Subcutaneous adipose tissue (tissue), 4 donors: ENCODE measurements around the gene GHR. TPM values are rescaled to one million over a fixed set of nuclear protein-coding genes. Genes with fewer than 3 reads are reported as not detected.

Experiments used
- total RNA-seq, 4 donors: library from RNA; depleted of rRNA; stranded (reverse); fragments of >200 nt; gene quantifications; one replicate each; pipeline ENCODE4 v1.1.0, GENCODE V29; 2016
- TF ChIP-seq, protein P1 (sequence below): fragments of 450-650 bp; IDR thresholded peaks from one replicate; pipeline ENCODE4 v1.5.1; 2016; ENCODE audit warnings: low read depth, mild to moderate bottlenecking, control low read depth, antibody characterized with exemption, moderate library complexity

Gene GHR
- total RNA-seq, 4 donors from 2014 or later = 191 to 311 (median 280) TPM

DNA sequence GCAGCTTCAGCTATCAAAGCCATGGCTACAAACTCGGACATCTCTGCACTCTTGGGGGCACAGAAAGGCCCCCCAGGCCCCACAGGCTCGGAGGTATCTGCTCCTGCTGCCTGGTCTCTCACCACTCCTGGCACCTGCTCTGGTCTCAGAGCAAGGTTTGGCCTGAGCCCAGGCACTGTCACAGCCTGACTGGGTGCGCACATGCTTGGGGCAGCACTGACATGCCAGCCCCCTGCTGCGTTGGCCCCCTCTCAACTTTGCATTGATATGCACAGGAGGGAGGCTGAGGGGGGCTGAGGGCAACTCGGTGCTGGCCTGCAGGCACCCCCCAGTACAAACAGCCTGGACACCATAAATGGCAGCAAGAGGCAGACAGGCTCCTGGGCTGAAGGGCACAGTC, 27.1 kb upstream of the GHR start:
- TF ChIP-seq, protein P1, sequence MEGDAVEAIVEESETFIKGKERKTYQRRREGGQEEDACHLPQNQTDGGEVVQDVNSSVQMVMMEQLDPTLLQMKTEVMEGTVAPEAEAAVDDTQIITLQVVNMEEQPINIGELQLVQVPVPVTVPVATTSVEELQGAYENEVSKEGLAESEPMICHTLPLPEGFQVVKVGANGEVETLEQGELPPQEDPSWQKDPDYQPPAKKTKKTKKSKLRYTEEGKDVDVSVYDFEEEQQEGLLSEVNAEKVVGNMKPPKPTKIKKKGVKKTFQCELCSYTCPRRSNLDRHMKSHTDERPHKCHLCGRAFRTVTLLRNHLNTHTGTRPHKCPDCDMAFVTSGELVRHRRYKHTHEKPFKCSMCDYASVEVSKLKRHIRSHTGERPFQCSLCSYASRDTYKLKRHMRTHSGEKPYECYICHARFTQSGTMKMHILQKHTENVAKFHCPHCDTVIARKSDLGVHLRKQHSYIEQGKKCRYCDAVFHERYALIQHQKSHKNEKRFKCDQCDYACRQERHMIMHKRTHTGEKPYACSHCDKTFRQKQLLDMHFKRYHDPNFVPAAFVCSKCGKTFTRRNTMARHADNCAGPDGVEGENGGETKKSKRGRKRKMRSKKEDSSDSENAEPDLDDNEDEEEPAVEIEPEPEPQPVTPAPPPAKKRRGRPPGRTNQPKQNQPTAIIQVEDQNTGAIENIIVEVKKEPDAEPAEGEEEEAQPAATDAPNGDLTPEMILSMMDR = no peak

DNA sequence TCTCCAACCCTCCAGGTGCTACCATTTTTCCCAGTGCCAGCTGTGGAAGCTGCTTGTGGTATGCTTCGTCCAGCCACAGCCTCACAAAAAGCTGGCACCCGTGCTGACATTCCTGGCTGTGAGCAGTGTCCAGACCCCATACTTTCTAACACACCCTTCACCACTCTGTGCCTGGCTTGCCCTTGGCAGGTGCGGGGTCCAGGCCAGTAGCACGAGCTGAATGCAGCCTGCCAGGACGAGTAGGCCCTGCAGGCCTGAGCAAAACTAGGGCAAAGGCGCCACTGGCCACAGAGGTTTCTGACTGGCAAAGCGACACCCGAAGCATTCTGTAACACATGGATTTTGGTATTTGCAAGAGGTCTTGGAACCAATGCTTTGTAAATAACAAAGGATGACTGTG, 26.0 kb upstream of the GHR start:
- TF ChIP-seq, protein P1 = no peak

DNA sequence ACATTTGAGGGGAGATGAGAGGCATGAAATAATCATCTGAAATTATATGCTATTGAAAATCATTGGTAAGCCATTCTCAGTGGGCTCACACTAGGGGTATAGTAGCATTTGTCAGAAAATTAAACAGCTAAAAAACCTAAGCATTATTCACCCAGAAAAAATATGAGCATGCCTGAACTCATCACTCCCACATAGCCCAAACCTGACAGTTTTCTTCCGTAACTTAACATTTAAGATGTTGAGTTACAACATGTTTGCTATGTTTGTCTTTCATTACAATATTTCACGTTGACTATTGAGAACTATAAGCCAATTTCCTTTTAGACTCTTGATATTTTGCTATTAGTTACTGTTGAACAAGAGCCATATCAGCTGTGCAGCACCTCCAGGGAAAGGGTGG, 23.5 kb upstream of the GHR start:
- TF ChIP-seq, protein P1 = no peak

DNA sequence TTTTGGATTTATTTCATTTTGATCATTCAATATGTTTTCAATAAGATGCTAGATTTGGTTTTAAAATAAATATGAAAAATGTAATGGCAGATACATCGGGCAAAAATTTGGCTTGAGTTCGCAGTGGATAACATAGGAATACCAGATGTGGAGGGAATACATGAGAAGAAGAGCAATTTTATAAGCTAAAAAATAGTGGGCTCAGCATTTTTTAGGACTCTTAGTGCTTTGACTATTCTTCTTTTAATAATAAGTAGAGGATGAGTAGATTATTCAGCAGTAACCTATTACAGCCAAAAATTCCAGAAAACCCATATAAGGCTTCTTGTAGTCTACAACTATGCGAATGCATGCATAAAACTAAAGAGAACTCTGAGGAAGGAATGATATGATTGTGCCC, 22.8 kb upstream of the GHR start:
- TF ChIP-seq, protein P1 = no peak

DNA sequence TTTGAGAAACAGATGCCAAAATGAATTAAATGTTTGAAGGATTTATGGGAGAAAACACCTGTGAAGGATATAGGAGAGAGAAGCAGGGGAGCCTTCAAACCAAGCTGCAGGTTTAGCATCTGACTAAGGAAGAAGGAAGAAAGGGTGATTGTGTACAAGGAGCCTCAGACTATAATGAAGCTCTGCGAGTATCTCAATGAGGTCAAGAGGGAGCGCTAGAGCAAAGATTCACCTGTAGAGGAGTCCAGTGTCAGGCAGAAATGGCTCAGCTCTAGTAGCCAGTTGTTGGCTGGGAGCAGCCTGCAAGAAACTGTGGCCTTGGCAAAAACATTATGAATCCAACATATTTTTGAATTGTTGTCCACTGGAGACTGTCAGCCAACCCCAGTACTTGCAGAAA, 20.0 kb upstream of the GHR start:
- TF ChIP-seq, protein P1 = no peak

DNA sequence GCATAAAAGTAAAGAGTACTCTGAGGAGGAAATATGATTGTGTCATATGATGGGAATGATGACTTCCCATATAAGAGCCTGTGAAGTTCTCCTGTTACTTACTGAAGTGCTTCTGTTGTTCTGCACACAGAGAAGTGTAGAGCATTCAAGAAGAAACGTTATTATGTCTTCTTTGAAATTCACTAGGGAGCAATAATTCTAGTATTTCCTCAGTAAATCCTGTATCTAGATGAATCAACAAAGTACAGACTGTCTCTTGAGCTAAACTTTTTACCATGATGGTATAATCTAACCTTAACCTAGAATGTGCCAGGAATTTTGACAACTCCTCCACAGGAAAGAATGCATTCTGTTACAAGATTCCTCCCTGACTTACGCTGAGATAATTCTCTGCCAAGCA, 18.9 kb upstream of the GHR start:
- TF ChIP-seq, protein P1 = no peak

DNA sequence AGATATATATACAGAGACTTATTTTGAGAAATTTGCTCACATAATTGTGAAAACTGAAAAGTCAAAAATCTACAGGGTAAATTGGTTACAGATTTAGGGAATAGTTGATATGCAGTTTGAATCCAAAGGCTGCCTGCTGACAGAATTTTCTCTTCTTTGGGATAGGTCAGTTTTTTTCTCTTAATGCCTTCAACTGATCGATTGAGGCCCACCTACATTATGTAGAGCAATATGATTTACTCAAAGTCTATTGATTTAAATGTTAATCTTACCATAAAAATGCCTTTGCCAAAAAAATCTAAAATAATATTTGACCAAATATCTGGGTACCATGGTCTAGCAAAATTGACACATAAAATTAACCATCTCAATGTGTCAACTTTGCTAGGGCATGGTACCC, 3.9 kb upstream of the GHR start:
- TF ChIP-seq, protein P1 = no peak
